ENCODE data around the gene CCDC85A. TPM values are rescaled to one million over a fixed set of nuclear protein-coding genes. Genes with fewer than 3 reads are reported as not detected.

The CCDC85A gene
- polyA plus RNA-seq, 1 donor (not counting 4 experiments of a cell fraction or from before 2014, with no cell fraction given): not detected

- no peaks in the 10 kb centered on the region for H3K9me3 ChIP-seq (ENCODE audit: control insufficient read depth, low read depth, low read length)
- no peak for DNase-seq (ENCODE audit: low read depth, low spot score)
- H3K4me1 ChIP-seq (ENCODE audit: control insufficient read depth, extremely low read depth, insufficient read depth, low read length): no peaks in the 10 kb centered on the region
- no peaks in the 10 kb centered on the region for H3K79me2 ChIP-seq (ENCODE audit: control insufficient read depth, insufficient read depth, low read length)
- no peak overlapping the region for H2AFZ ChIP-seq (ENCODE audit: control insufficient read depth, low read length)
- no peak overlapping the region for H3K4me2 ChIP-seq (ENCODE audit: control insufficient read depth, extremely low read depth, insufficient read depth, low read depth, low read length)
- no peaks in the 10 kb centered on the region for H3K36me3 ChIP-seq (ENCODE audit: control insufficient read depth in 2 of 2, extremely low read depth in 1 of 2, insufficient read depth in 2 of 2, low read length in 2 of 2)
- dilution Hi-C loops (cut with MboI; ENCODE audit: extremely low pct_ligation_motif_present, low sequenced_read_pairs): no loop called here
- no peak overlapping the region for H3K9ac ChIP-seq (ENCODE audit: control insufficient read depth, extremely low read depth, insufficient read depth, low read length)
- H3K27me3 ChIP-seq (ENCODE audit: control insufficient read depth, extremely low read depth, insufficient read depth, low read length): no peaks in the 10 kb centered on the region
- H3K4me3 ChIP-seq (ENCODE audit: control insufficient read depth in 2 of 3, extremely low read depth in 1 of 3, insufficient read depth in 2 of 3, low read depth in 1 of 3, low read length in 3 of 3): no peak overlapping the region
- no peaks in the 10 kb centered on the region for H3K9me1 ChIP-seq (ENCODE audit: control insufficient read depth, extremely low read depth, insufficient read depth, low read length)
- TF ChIP-seq EZH2 (IDR thresholded peaks at IDR 0.05; ENCODE audit: low read length) (no peak), CTCF (optimal IDR thresholded peaks at IDR 0.05 in 1 of 3, IDR thresholded peaks at IDR 0.05 in 1 of 3, conservative IDR thresholded peaks at IDR 0.05 in 1 of 3; ENCODE audit: extremely low read depth in 1 of 3, insufficient read depth in 2 of 3, low read length in 3 of 3) (no peak)
- no peaks in the 10 kb centered on the region for H4K20me1 ChIP-seq (ENCODE audit: control insufficient read depth, extremely low read depth, insufficient read depth, low read length)
- no peak for FAIRE-seq
- no peak overlapping the region for H3K27ac ChIP-seq (ENCODE audit: control insufficient read depth, insufficient read depth, low read length)
Measured at GRCh38 chr2:56147907-56148306, 35.9 kb upstream of the CCDC85A start.

GRCh38 chr2:56148825-56149224, 35.0 kb upstream of the CCDC85A start:
- Histone ChIP-seq H3K9ac (ENCODE audit: control insufficient read depth, extremely low read depth, insufficient read depth, low read length) (no peak overlapping the region), H4K20me1 (ENCODE audit: control insufficient read depth, extremely low read depth, insufficient read depth, low read length) (no peaks in the 10 kb centered on the region), H3K27ac (ENCODE audit: control insufficient read depth, insufficient read depth, low read length) (no peak overlapping the region), H3K79me2 (ENCODE audit: control insufficient read depth, insufficient read depth, low read length) (no peaks in the 10 kb centered on the region), H3K4me3 (ENCODE audit: control insufficient read depth in 2 of 3, extremely low read depth in 1 of 3, insufficient read depth in 2 of 3, low read depth in 1 of 3, low read length in 3 of 3) (no peak overlapping the region), H2AFZ (ENCODE audit: control insufficient read depth, low read length) (no peak overlapping the region), H3K4me2 (ENCODE audit: control insufficient read depth, extremely low read depth, insufficient read depth, low read depth, low read length) (no peak overlapping the region), H3K27me3 (ENCODE audit: control insufficient read depth, extremely low read depth, insufficient read depth, low read length) (no peaks in the 10 kb centered on the region), H3K4me1 (ENCODE audit: control insufficient read depth, extremely low read depth, insufficient read depth, low read length) (no peaks in the 10 kb centered on the region), H3K9me1 (ENCODE audit: control insufficient read depth, extremely low read depth, insufficient read depth, low read length) (no peaks in the 10 kb centered on the region), H3K9me3 (ENCODE audit: control insufficient read depth, low read depth, low read length) (no peaks in the 10 kb centered on the region), H3K36me3 (ENCODE audit: control insufficient read depth in 2 of 2, extremely low read depth in 1 of 2, insufficient read depth in 2 of 2, low read length in 2 of 2) (no peaks in the 10 kb centered on the region)
- DNase-seq (ENCODE audit: low read depth, low spot score) (no peak), FAIRE-seq (no peak)
- dilution Hi-C loops (cut with MboI; ENCODE audit: extremely low pct_ligation_motif_present, low sequenced_read_pairs): no loop called here
- no peak for TF ChIP-seq CTCF (optimal IDR thresholded peaks at IDR 0.05 in 1 of 3, IDR thresholded peaks at IDR 0.05 in 1 of 3, conservative IDR thresholded peaks at IDR 0.05 in 1 of 3; ENCODE audit: extremely low read depth in 1 of 3, insufficient read depth in 2 of 3, low read length in 3 of 3)
- TF ChIP-seq EZH2 (IDR thresholded peaks at IDR 0.05; ENCODE audit: low read length): no peak

All from keratinocyte (primary cell).